SKM-1 treated with dmso at 0.1 percent for 144 hours (cell line): ENCODE data around the gene RFT1.
"Not testable (repeated sequence)": the region's sequence is repeated elsewhere in the genome, so short reads cannot be mapped to it uniquely, and the experiment has no call there.

Experiments used
- DNase-seq: peaks from one replicate; lab custom pipeline; 2025; ENCODE audit not compliant: unreplicated experiment; lab: John Stamatoyannopoulos, UW

Gene RFT1

DNA sequence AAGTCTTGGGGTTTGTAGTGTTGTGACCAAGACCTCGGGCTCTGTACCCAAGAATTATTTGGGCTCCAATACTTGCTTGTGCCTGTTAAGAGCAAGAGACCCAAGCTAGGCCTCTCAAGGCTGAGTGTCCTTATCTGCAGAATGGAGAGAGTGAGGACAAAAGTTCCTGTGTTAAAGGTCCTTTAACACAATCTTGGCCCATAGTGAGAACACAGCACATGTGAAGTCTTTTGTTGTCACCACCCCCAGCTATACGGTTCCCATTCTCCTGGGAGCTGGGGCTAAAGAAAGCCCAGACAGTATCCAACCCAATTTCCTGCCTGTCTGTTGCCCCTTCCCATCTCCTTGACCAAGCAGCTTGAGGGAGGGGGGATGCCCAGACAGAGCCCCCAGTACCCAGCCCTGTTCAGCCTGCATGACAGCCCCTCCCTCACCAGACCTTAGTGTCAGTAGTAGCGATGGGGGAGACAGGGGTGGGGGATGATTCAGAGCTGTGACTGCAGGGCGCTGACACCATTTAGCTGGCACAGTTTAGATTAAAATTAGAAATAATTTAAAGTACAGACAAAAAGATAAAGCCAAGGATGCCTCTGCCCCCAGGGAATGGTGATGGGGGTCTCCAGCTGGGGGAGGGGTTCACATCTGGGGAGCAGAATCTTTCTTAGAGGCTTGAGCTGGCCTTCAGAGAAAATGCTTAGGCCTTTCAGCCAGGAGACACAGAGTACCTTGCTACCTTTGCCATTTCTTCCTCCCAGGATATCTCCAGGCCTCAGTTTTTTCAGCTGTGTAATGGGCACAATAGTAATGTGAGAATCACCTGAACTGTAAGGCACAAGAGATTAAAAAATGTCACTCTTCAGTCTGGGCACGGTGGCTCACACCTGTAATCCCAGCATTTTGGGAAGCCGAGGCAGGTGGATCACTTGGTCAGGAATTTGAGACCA, 33.5 kb upstream of the RFT1 start:
- no peak for DNase-seq

DNA sequence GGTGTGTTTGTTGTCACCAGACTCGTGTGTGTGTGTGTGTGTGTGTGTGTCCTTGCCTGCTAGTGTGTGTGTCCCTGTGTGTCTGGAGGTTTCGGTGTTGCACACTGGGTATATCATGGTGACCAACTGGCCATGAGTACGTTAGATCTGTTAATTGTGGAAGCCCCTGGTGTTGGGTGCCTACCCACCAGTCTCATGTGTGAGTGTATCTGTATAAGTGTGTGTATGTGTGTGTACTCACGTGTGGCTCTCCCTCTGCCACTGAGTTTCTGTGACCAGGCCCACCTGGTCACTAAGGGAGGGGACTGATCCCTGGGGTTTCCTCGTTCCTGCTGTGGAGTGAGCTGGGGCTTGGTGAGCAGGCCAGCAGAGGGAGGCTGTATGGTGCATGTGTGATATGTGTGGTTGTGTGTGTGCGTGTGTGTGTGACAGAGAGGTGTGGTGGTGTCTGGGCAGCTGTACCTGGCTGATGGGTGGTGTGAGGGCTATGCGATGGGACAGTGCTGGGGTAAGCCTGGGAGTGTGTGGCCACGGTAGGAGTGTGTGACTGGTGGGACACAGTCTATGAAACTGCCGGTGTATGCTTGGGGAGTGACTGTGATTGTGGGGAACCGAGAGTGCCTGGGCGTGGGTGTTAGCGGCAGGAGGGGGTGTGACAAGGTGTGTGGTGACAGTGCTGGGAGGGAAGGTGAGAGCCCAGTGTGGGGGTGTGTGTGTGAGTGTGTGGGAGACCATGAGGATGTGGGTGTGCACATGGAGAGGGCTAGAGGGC, 32.6 kb upstream of the RFT1 start:
- DNase-seq = no peak

DNA sequence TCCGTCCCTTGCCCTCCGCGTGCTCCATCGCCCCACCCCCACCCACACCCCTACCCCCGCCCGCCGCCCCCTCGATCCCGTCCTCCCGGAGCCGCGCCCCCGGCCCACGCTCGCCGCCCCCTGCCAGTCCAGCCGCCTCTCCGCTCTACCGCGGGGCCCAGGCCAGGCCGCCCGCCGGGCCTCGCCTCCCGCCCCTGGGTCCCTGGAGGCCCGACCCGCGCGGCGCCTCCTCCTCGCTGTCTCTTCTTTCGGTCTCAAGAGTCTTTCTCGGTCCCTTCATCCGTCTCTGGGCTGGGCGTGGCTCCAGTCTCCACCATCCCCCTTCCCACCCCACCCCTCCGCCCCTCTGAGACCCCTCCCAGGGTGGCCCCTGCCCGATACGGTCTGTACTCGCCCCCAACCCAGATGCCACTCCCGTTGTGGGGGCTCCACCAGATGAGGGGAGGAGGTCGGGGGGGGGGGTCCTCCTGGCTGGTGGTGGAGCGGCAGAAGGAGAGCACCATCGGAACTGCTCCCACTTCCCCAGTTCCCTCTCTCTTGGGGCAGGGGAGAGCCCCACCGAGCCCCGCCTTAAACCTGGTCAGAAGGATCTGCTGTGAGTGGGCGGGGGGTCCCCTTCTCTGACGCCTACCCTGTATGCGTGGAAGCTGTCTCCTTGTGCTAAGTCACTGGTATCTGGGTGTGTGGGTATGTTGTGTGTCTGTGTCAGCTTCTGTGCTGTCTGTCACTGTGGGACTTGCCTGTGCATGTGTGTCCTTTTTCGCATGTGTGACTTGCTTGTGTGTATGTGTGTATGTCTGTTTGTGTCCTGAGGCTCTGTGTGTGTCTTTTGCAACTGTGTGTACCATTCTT, 31.8 kb upstream of the RFT1 start:
- DNase-seq = no peak

DNA sequence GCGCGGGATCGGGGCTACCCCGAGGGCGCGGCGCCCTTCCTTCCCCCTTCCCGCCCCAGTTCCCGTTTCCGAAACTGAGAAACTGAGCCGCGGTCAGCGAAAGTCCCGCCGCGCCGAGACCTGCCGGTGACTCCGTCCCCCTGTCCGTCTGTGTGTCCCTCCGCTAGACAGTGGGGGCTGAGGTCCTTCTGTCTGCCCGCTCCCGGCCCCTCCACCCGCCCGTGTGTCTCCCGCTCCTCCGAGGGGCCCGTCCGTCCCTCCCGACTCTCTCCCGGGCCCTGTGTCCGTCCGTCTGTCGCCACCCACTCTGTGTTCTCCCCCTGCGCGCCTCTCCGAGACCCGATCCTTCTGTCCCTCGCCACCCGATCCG, 31.2 kb upstream of the RFT1 start:
- no peak for DNase-seq

DNA sequence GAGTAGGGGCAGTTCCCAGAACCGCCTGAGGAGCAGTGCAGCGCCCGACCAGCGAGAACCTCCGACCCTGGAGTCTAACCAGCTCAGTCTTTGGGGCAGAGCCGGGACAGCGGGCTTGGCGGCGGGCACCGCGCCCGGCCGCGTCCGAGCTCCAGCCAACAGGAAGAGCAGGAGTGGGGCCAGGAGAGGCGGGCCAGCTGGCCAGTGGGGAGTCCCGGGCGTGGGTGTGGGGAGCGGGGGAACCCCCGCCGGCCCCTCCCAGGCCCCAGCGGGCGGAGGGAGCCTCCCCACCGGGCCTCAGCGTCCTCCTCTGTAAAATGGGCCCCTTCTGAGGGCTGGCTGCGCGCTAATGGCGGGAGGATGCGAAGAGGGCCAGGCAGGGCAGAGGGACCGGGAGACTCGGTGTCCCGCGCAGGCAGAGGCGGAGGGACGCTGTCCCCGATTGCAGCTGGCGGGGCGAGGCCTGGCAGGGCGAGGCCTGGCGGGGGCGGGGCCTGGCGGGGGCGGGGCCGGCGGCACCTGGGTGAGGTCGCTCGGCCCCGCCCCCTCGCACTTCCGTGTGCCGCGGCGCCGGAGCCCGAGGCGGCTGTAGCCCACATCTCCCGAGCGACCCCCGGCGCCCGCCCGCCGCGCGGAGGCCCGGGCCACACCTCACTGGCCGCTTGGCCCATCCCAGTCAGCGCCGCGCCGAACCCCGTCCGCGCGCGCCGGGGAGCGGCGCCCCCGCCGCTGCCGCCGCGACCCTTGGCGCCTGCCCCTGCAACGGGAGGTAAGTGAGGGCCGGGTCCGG, 30.6 kb upstream of the RFT1 start, which contains the start of gene PRKCD:
Gene PRKCD (plus strand): TSS at position 550 of the 790 bp plus-strand sequence. CDS start 17,214 bp downstream, outside the sequence.
- peak; percentile 64 for DNase-seq

DNA sequence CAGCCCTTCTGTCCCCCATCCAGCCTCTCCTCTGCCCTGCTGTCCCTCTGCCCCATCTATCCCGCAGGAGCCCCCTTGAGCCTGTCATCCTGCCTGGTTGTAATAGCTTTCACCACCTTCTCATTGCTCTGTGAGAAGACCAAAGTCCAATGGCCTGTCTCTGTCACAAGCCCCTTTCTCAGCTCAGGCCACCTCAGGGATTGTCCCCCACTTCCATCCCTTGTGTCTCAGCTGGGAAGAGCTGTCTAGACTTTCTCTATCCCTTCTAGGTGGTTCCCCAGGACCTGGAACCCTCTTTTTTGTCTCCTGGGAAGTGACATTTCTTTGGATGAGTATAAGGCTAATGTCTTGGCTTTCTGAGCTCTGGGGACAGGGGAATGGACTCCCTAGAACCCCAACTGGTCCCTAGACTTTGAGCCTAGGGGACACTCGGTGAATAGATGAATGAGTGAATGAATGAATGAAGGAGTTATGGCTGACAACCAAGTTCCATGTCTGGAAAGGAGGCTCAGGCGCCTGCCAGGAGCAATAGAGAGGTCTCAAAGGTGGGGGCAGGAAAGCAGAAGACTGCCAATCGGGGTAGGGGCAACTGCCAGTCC, 29.9 kb upstream of the RFT1 start:
- DNase-seq = no peak

DNA sequence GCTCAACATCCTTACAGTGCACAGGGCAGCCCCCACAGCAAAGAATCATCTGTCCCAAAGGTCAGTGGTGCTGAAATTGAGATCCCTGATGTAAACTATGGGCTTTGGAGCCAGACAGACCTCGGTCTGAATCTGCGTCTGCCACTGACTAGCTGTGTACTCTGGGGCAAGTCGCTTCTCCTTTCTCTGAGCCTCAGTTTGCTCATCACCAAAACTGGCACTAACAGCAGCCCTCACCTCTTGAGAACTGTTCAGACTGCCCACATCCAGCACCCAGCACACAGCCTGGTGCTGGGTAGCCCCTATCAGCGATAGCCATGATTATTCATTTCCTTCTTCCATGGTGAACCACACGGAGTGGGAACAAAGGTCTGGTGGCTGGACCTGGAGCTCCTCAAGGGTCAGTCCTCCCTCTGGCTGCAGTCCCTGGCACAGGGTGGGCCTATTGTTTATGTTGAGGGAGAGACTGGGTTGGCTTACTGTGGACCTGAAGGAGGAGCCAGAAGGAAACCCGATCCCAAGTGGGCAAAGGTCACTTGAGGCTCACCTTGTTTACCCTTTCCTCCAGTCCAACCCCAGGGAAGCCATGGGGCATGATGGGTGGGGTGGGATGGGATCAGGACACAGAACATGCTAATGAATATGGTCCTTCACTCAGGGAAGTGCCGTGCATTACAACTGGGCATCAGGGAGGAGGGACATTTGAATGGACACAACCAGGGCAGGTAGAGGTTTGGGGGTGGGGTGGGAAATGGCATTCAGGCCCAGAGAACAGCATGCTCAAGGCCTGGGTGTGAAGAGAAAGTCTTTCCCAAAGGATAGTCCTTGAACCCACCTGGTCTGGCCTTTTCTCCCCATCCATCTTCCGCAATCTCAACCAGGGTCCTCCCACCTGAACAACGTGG, 29.2 kb upstream of the RFT1 start:
- no peak for DNase-seq

DNA sequence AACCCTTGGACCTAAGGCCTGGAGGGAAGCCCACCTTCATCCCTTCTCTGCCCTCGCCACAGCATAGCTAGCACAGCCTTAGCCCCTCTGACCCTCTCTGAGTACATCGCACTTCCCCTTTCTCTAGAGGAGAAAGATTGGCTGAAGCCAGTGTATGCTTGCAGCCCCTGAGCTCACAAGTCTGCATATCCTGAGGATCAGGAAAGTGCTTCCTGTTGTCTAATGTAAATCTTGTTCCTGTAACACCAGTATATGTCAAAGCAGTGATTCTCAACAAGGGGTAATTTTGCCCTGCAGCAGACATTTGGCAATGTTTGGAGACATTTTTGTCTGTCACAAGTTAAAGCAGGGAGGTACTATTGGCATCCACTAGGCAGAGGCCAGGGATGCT, 28.5 kb upstream of the RFT1 start:
- DNase-seq = peak; percentile 32

DNA sequence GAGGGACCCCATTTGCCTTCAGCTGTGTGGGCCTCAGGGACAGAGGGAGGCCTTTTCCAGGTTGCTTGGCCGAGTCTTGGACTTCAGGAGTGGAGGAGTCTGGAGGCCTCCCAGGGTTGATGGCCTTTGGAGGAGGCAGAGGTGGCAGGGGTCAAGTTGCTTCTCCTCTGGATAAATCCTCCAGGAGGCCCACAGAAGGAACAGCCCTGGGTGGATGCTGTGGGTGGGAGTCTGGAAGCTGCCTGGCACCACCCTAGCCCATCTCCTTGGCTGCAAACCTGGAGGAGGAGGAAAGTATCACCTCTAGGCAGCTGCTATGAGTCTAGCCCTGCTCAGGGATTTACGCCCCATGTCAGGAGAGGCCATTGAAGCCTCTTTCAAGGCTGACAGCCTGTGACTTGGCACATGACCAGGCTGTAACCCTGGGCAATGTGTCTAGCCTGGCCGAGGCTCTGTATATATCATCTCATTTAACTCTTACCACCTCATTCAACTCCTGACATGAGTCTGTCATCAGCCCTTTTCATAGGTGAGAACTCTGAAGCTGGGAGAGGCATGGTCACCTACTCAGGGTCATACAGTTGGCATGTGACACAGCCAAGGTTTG, 27.8 kb upstream of the RFT1 start:
- DNase-seq = no peak

DNA sequence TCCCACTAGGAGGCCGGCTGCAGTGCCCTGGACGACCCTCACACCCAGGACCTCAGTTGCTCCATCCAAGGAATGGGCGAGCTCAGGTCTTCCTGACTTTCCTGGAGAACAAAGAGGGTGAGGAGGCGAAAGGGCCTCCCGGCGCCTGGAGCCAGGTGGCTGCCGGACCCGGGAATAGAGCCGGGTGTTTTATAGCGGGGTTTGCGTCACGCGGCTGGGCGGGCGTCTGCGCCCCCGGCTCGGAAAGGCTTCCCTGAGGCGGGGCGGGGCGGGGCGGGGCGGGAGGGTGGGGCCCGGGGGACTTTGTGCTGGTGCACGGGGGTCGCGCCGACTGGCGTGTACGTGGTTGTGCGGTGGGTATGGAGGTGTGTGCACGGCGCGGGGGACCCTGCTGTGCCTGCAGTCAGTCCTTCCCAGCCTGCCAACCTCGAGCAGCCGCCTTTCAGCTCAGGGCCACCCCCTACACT, 26.2 kb upstream of the RFT1 start:
- DNase-seq = no peak

DNA sequence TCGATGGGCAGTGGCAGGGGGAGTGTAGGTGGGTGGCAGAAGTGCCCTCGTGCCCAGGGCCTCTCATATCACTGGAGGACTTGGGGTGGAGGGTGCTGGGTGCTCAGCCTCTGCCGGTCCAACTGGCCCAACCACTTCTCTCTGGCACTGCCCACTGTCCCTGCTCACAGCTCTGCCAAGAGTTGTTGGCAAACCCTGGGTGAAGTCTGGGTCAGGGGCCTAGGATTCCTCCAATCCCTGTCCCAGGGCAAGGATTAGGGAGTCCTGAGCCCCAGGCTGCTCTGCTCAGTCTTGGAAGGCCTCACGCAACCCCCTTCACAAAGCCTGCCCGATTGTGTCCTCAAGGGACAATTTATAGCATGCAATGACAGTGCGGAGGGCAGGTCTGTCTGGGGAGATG, 25.5 kb upstream of the RFT1 start:
- DNase-seq = no peak

DNA sequence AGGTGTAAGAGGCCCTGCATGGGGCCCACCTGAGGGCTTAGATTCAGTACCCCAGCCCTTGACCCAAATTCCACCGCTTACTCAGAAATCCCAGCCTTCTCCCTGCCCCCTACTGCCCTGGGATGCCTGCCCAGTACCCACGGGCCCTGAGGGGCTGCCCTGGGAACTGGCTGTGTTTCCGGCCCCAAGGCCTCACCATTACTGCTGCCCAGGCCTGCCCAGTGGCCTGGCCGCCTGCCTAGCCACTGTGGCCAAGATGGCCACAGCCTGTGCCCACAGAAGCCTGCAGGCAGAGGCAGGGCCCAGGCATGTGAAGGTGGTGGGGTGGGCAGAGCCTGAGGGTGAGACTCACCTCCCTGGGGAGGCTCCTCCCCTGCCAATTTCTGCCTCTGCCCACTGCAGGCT, 24.6 kb upstream of the RFT1 start:
- DNase-seq = no peak

DNA sequence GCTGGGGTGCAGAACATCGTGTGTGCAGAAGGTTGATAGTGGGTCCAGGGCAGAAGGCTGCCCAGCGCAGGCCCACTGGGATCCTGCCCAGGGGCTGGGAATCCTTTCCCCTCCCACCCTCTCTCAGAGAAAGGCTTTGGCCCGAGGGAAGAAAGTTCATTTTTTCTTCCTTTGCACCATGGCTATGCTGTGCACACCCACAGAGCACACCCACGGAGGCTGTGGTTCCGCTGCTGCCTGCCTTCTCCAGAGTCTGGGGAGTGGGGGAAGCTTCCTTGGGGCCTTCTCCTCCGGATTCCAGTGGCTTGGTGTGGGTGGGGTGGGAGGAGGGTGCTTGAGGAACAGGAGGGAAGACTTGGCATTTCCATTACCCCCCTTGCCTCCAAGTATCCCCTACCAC, 23.7 kb upstream of the RFT1 start:
- DNase-seq = no peak

DNA sequence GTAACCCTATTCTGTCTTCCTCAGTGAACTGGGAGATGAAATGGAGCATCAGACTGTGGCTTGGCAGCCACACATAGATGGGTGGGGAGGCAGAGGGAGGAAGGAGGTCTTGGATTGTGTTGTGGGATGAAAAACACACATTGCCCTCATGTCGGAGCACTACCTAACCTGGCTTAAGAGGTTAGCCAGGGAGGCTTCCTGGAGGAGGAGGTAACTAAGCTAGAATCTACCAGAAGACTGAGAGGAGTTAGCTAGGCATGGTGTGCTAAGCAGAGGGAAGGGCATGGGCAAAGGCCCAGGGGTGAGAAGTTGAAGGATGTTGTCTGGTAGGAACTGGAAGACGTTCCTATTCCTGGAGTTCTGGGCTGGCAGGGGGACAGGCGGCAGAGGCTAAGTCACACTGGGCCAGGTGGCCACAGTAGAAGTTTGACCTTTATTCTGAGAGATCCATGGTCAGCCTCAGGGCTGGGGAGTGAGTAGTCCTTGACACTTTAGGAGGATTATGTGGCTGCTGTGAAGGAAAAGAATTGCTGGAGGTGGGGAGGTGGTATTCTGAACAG, 23.1 kb upstream of the RFT1 start:
- no peak for DNase-seq

DNA sequence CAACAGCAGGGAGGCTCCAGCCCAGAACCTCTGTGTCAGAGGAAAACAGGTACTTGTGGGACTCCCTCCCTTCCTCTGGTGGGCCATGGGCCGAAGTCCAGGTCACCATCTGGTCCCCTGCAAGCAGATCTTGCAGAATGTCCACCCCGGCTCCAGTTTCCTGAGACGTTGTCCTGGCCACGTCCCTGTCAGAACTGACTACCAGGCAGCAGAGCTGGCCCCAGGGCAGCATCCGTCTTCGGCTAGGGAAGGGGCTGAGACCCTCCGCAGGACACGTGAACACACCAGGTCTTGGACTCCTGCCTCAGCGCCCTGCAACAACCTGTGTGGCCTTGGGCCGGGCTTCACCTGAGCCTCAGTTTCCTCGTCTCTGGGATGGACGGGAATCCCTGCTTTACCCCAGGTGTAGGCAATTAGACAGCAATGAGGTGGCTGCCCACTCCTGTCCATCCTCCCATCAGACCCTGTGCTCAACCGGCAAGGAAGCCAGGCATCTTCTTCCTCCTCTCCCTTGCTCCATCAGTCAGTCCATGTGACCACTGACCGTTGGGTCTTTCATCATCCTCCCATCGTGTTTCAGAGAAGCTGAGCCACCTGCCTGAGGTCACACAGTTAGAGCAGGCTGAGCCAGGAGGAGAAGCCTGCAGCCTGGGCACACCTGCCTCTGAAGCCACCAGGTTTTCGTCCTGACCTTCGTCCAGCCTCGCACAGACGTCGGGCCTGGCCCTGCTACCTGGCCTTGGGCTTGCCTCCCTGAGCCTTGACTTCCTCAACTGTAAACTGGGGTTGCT, 21.8 kb upstream of the RFT1 start:
- peak; percentile 34 for DNase-seq

DNA sequence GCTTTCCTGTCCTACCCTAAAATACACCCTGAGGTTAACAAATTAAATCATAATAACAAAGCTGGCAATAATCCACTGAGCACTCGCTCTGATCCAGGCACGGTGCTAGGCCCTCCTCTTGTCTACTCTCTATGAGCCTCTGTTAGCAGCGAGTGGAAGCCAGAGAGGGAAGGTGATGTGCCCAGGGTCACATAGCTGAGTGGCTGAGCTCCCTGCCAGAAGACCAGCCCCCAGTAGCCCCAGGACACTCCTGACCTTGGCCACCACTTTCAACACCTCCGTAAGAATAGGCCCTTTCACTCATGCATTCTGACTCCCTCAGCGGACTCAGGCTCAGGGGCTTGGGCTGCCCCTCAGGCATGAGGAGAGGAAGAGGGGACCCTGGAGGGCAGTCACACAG, 21.2 kb upstream of the RFT1 start:
- DNase-seq = no peak

DNA sequence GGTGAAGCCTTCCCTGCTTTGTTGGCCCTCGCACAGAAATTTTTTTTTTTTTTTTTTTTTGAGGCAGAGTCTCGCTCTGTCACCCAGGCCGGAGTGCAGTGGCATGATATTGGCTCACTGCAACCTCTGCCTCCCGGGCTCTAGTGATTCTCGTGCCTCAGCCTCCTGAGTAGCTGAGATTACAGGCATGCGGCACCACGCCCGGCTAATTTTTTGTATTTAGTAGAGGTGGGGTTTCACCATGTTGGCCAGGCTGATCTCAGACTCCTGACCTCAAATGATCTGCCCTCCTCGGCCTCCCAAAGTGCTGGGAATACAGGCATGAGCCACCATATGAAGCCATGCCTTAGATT, 20.8 kb upstream of the RFT1 start:
- not testable (repeated sequence) for DNase-seq
